Stimulated activated CD8-positive, alpha-beta memory T cell treated with anti-CD3 and anti-CD28 coated beads, Interleukin-7, amount 100 ng/mL, for 4 hours (primary cell): ENCODE measurements around the gene STIP1.
"Not testable (repeated sequence)": the region's sequence is repeated elsewhere in the genome, so short reads cannot be mapped to it uniquely, and the experiment has no call there.

ENCODE experiments used
- DNase-seq, 2 donors: peaks; one replicate each; pipeline ENCODE4 v3.0.0-alpha.2; 2020; ENCODE audit warnings: low read depth in 2 of 2

The STIP1 gene

GRCh38 chr11:64157631-64158394 lies 28.2 kb upstream of the STIP1 start:
- DNase-seq = no peak

DNA sequence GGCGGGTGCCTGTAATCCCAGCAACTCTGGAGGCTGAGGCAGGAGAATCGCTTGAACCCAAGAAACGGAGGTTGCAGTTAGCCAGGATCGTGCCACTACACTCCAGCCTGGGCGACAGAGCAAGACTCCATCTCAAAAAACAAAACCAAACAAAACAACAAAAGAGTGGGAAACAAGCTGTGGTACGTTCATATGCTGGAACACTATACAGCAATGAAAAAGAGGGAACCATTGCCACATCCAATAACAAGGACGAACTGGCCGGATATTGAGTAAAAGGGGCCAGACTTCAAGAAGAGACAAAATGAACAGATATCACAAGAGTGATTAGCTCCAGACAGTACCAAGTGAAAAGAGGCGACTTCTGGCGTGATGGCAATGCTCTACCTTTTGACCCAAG lies 24.9 kb upstream of the STIP1 start:
- DNase-seq = no peak

- DNase-seq = not testable (repeated sequence)
Measured at GRCh38 chr11:64162769-64163168, 23.2 kb upstream of the STIP1 start.

DNA sequence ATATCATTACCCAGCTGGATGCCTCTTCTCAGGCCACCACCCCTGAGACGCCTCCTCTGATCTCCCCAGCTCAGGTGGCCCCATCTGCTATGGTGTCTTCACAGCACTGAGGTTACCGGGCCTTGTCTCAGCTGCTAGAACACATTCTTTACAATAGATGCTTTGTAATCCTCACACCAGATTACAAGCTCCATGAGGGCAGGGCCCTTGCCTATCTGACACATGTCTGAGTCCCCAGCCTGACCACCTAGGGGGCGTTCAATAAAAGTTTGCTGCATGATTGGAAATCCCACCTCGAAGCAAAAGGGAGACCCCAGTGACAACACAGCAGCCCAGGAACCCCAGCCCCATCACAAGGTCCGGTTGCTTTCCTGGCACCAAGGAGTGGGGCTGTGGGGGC lies 22.0 kb upstream of the STIP1 start:
- DNase-seq = no peak

- DNase-seq = no peak
Measured at GRCh38 chr11:64164392-64165312, 21.3 kb upstream of the STIP1 start.

DNA sequence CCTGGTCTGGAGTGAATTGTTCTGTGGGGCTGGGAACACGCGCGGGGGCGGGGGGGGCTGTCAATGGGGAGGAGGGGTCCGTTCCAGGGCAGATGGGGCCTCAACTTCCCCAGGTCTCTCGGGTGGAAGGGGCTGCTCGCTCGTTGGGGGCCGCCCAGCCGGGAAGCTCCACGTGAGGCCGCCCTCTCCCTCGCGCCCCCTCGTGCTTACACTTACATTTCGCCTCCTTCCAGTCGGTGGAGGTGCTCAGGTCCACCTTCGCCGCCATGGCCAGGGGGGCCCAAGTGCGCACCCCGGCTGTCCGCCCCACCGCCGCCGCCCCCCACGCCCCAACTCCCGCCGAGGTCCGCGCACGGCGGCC lies 20.5 kb upstream of the STIP1 start:
- DNase-seq = peak in 1 of 2 donors; percentile 16

- peak; percentile 67 to 84 for DNase-seq
Measured at GRCh38 chr11:64165842-64166635, 19.9 kb upstream of the STIP1 start, which contains the start of gene MACROD1. Gene MACROD1, minus strand, starts transcription at chr11:64166113. Its CDS starts 119 bp downstream, at chr11:64165994.

GRCh38 chr11:64170419-64170818 lies 15.6 kb upstream of the STIP1 start:
- DNase-seq = no peak

- DNase-seq = no peak
Measured at GRCh38 chr11:64173616-64174355, 12.2 kb upstream of the STIP1 start.

- DNase-seq = no peak
Measured at GRCh38 chr11:64176751-64177150, 9.2 kb upstream of the STIP1 start.

GRCh38 chr11:64178203-64178602 lies 7.8 kb upstream of the STIP1 start:
- DNase-seq = no peak

DNA sequence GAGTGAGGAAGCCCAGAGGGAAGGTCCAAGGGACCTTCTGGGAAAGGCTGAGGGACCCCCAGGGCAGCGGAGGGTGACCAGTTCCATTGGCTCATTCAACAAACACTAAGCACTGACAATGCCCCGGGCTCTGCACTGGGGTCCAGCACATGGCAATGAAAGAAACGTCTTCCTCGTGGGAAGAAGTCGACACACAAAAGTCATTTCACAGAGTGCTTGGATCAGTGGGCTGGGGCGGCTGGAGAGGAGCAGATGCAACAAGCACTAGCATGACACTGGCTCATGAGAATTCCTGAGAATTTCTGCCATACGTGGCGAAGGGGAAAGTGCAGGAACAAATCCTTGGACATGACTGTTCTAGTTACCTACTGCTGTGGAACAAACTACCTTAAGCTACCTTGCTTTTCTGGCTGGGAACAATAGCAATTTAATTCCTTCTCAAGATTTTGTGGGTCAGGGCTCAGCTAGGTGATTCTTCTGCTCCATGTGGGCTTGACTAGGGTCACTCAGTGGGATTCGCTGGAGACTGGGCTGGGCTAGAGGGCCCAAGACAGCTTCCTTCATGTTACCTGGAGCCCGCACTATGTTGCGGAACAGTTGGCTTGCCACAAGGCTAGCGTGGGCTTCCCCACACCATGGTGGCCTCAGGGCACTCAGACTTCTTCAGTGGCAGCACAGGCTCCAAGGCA lies 6.9 kb upstream of the STIP1 start:
- no peak for DNase-seq

DNA sequence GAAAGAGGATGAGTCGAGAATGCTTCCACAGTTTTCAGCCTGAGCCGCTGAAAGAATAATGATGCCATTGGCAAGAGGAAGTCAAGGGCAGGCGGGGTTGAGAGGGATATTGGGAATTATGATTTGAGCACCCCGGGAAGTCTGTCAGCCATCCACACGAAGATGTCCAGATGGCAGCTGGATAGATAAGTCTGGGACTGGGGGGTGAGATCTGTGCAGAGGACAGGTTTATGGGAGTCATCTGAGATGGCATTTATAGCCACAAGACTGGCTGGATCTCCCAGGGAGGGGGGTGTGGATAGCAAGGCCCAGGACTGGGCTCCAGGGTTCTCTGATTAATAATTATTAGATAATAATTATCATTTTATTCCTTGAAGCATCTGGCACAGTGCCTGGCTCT lies 5.1 kb upstream of the STIP1 start:
- DNase-seq = no peak

DNA sequence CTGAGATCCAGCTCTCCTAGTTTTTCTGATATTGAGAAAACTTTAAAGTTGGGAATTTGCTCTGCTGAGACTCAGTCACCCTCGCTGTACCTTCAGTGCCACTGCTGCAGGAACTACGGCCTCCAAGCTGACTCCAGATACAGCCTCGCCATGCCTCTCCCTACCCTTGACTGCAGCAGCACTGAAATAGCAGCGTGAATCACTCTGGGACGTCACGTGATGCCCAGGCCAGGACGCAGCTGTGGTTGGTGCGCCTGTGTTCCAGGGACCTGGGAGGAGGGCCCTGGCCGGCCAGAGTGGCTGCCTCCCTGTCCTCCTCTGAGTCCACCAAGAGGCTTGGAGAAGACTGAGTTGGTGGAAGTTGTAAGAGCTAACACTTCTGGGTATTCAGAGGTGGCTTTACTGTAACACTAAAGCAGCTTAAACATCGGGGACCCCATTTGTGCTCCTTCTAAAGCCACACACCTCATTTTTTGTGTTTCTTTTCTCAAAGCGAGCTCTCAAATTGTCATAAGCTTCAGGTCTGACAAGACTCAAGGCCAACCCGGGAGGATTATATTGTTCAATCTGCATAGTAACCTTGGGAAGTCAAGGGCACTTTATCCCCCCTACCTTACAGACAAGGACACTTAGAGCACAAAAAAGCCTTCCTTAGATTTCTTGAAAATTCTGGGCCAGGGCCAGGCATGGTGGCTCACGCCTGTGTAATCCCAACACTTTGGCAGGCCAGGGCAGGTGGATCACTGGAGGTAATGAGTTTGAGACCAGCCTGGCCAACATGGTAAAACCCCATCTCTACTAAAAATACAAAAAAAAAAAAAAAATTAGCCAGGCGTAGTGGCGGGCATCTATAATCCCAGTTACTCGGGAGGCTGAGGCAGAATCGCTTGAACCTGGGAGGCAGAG lies 4.2 kb upstream of the STIP1 start:
- peak in 1 of 2 donors; percentile 24 for DNase-seq

DNA sequence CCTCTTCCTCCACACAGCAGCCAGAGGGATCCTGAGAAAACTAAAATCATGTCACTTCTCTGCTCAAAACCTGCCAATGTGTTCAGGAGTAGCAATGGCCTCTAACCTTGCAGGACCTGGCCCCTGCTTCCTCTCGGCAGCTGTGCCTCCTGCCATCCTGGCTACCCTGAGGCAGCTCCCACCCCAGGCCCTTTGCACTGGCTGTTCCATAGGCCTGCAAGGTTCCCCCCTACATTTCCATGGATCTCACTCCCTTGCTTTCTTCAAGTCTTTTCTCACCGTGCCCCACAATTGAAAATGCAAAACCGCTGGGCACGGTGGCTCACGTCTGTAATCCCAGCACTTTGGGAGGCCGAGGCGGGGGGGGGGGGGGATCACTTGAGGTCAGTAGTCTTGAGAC lies 2.1 kb upstream of the STIP1 start:
- no peak for DNase-seq

GRCh38 chr11:64185175-64185692 lies 737 bp upstream of the STIP1 start:
- DNase-seq = no peak

DNA sequence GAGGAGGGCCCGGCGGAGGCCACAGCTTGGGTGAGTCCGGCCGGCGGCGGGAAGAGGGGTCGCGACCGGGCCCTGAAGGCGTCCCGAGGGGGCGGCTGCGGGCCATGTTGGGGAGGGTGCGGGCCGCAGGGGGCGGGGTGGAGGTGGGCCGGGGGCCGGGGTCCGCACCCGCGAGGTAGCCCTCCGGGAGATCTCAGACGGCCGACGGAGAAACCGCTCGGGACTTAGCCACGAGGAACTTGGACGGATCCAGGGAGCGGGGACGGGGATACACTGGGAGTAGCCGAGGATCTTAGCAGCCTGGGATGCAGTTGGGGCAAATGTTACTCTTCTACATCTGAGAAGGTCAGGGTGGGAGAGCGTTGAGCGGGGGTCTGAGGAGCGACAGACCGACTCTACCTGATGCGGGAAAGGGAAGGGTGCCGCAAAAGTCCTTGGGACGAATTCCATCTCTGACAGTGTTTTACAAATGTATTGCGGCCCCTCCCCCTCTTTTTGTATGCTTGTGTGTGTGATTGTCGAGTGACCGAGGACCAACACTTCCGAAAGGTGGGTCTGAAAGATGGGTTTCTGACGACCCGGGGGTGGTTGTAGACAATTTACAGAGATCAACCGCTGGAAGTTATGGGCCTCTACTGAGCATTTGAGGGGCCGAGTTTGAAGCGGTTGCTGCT lies 658 bp downstream of the STIP1 start:
- peak; percentile 26 to 31 for DNase-seq

- DNase-seq = no peak
Measured at GRCh38 chr11:64192434-64192833, 6.5 kb downstream of the STIP1 start.

DNA sequence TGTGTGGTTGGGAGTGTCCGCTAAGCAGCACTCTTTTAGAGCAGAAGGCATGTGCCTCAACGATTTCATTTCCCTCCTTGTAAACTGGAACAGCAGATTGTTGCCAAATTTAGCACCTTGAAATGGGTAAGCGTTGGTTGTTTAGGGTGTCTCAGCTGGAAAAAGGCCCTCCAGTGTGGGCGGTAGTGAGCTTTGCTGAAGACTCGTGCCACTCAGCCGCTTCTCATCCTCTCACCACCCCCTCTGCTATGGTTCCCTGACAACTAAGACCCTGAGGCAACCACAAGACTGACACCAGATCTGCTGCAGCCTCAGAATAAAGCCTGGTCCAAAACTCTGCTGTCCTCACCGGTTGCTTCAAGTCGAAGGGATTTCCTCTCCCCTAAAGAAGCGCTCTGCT lies 10.7 kb downstream of the STIP1 start:
- no peak for DNase-seq
